HepG2 (cell line): Measurements from ENCODE around the gene TUT1. TPM values are rescaled to one million over a fixed set of nuclear protein-coding genes. Genes with fewer than 3 reads are reported as not detected.

Source experiments
- CCAR2 ChIP-seq: fragments of 200-400 bp; formaldehyde crosslinking; optimal IDR thresholded peaks from 2 replicates; pipeline ENCODE3; 2018; ENCODE audit warnings: low read depth, mild to moderate bottlenecking, low read length, moderate library complexity
- FOXO1 ChIP-seq: sonication (generic); formaldehyde crosslinking; IDR thresholded peaks from 2 replicates; pipeline ENCODE4 v1.4.0; 2020; ENCODE audit warnings: missing genetic modification reagents
- KLF16 ChIP-seq, 2 experiments: sonication (generic) in 1 of 2; formaldehyde crosslinking in 1 of 2; IDR thresholded peaks; 2 replicates each; pipeline versions ENCODE4 v1.6.1 to v1.8.0; 2016 to 2023; ENCODE audit warnings: missing genetic modification reagents in 2 of 2, missing compliant biosample characterization in 1 of 2
- MIER3 ChIP-seq: IDR thresholded peaks from 2 replicates; pipeline ENCODE4 v1.6.1; 2016; ENCODE audit warnings: missing compliant biosample characterization, borderline replicate concordance
- MYPOP ChIP-seq: sonication (generic); formaldehyde crosslinking; IDR thresholded peaks from 2 replicates; pipeline ENCODE4 v1.8.1; 2023; ENCODE audit warnings: mild to moderate bottlenecking, moderate library complexity, missing genetic modification reagents
- SP2 ChIP-seq: sonication (generic); formaldehyde crosslinking; IDR thresholded peaks from 2 replicates; pipeline ENCODE4 v1.5.1; 2020; ENCODE audit warnings: mild to moderate bottlenecking, missing genetic modification reagents
- TEAD3 ChIP-seq: optimal IDR thresholded peaks from 2 replicates; pipeline ENCODE3; 2016; ENCODE audit warnings: borderline replicate concordance
- THAP9 ChIP-seq: sonication (generic); formaldehyde crosslinking; IDR thresholded peaks from 2 replicates; pipeline ENCODE4; 2020; ENCODE audit warnings: missing genetic modification reagents, mild to moderate bottlenecking, borderline replicate concordance
- U2AF1 ChIP-seq: fragments of 200-400 bp; formaldehyde crosslinking; optimal IDR thresholded peaks from 2 replicates; pipeline ENCODE3; 2017; ENCODE audit warnings: mild to moderate bottlenecking, low read depth, low read length
- ZBTB4 ChIP-seq: sonication (generic); formaldehyde crosslinking; IDR thresholded peaks from 2 replicates; pipeline ENCODE4 v1.4.0; 2020; ENCODE audit warnings: missing genetic modification reagents, mild to moderate bottlenecking, borderline replicate concordance
- ZBTB43 ChIP-seq: sonication (generic); formaldehyde crosslinking; conservative IDR thresholded peaks from 2 replicates; pipeline ENCODE4 v1.4.0; 2020; ENCODE audit warnings: missing genetic modification reagents
- ZNF24 ChIP-seq: fragments of 450-650 bp; IDR thresholded peaks from 2 replicates; pipeline ENCODE4 v1.6.1; 2017; ENCODE audit warnings: antibody characterized with exemption, mild to moderate bottlenecking
- ZNF274 ChIP-seq: sonication (generic); formaldehyde crosslinking; IDR thresholded peaks from 2 replicates; pipeline ENCODE4 v1.5.1; 2020; ENCODE audit warnings: mild to moderate bottlenecking, missing genetic modification reagents
- ZNF670 ChIP-seq: sonication (generic); formaldehyde crosslinking; IDR thresholded peaks from 2 replicates; pipeline ENCODE4 v1.8.0; 2022; ENCODE audit warnings: mild to moderate bottlenecking, missing genetic modification reagents, borderline replicate concordance
- ZNF792 ChIP-seq: IDR thresholded peaks from 2 replicates; pipeline ENCODE4 v1.6.1; 2016
- polyA plus RNA-seq, 8 experiments: library from polyadenylated mRNA; depleted of rRNA in 3 of 8; stranded (reverse) in 7 of 8; unstranded in 1 of 8; fragments of >200 nt; fragmentation: Illumina TruSeq in 4 of 8; extraction: Trizol in 4 of 8; gene quantifications; 2 replicates each; pipeline versions ENCODE4 v1.2.1 to v1.2.3, GENCODE V29; 2011 to 2016; ENCODE audit warnings: low read depth in 4 of 8, missing spikeins in 1 of 8, mixed read lengths in 1 of 8; ENCODE audit not compliant: insufficient read depth in 1 of 8
- total RNA-seq, 5 experiments: library from RNA; depleted of rRNA; stranded (reverse); fragments of >200 nt; fragmentation: Illumina TruSeq; extraction: Trizol; gene quantifications; 2 replicates each; pipeline ENCODE4 v1.2.3, GENCODE V29; 2016; ENCODE audit warnings: low read depth in 1 of 5

TUT1 gene
- total and polyA plus RNA-seq, 2 of the 13 experiments (the other 11 are each of a cell fraction or from before 2014, with no cell fraction given) = 9.7 to 14.3 TPM

GRCh38 chr11:62591448-62592145 is at the start of gene TUT1 (continued):
- TF ChIP-seq THAP9 (CRISPR knock-in tag) (peak; percentile 87), TEAD3 (CRISPR knock-in tag) (peak; percentile 87), ZNF792 (CRISPR knock-in tag) (peak; percentile 93), KLF16 (CRISPR knock-in tag; IDR thresholded peaks at IDR 0.05) (peak in 1 of 2 experiments; percentile 81; a peak in 2 of 4 replicates), MIER3 (CRISPR knock-in tag) (peak; percentile 94), SP2 (peak; percentile 65), ZNF274 (CRISPR knock-in tag) (peak; percentile 51; the same call in 1 of the 2 replicates), U2AF1 (peak; percentile 98), ZBTB43 (CRISPR knock-in tag) (0 out of 2 replicates have a peak, but pooled peaks have one; percentile 16), ZNF670 (CRISPR knock-in tag) (peak; percentile 57; the same call in 1 of the 2 replicates), ZBTB4 (CRISPR knock-in tag) (no peak), FOXO1 (CRISPR knock-in tag) (peak; percentile 78), CCAR2 (peak; percentile 90), MYPOP (CRISPR knock-in tag) (peak; percentile 73), ZNF24 (peak; percentile 58; the same call in 1 of the 2 replicates)
